Right lobe of liver (tissue), 4 donors: ENCODE results near the gene TGFA.

Source experiments
- CTCF ChIP-seq, 4 donors: fragments of 200-600 bp in 3 of 4; fragments of 450-650 bp in 1 of 4; IDR thresholded peaks; one replicate each; pipeline versions ENCODE4 v1.5.1 to v1.8.0; 2016 to 2022; ENCODE audit warnings: antibody characterized with exemption in 4 of 4, mild to moderate bottlenecking in 2 of 4
- POLR2A ChIP-seq: fragments of 450-650 bp; IDR thresholded peaks from one replicate; pipeline ENCODE4 v1.6.1; 2017; ENCODE audit warnings: antibody characterized with exemption, mild to moderate bottlenecking
- donor health status: DM: no; HTN: no; CAD: no.
- donor health status: DM: no; HTN: no; CAD: no.
- donor health status: DM: no; HTN: yes; CAD: no.

GRCh38 chr2:70490381-70490780 lies 63.2 kb downstream of the TGFA start:
- TF ChIP-seq POLR2A (no peak), CTCF (IDR thresholded peaks at IDR 0.05) (no peak)
